ENCODE results near the gene KIF21A.
A peak's percentile ranks its signal among the peaks of the same experiment; 100 is the strongest.

The KIF21A gene

DNA sequence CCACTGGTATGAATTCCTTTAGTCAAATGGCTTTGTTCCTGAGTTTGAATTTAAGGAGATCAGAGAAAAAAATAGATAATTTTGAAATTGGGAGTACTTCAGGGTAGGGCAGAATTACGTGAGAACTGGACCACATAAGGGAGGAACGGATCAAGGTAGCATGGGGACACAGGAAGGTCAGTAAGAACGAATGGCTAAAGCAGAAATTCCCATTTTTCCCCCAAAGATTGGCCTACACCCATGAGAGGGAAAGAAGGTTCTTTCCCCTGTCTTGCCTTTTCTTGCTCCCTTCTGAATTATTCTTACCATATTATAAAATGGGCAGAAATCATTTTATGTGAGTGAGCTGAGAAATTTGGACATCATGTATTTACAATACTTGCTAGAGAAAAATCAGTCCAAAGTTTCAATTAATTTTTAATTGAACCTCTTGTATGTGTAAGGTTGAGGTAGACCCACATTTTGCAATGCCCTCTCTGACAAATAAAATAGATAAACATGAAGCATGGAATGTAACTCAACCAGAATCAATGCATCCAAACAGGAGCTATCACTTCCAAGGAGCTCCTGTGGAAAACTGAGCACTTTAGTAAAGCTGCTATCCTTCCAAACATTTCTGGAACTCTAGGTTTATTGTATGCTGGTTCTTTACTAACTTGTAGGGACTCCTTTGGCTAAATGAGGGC lies 93.8 kb downstream of the KIF21A start:
- ChIA-PET CTCF (interaction anchor here (1.2 to 1.7 kb wide), 3 partner anchors 11 to 27 kb away, joined by 3 to 4 read pairs (median 4); no protein-coding TSS in a partner anchor), POLR2A (no interaction called here)
- TF ChIP-seq, protein P1, sequence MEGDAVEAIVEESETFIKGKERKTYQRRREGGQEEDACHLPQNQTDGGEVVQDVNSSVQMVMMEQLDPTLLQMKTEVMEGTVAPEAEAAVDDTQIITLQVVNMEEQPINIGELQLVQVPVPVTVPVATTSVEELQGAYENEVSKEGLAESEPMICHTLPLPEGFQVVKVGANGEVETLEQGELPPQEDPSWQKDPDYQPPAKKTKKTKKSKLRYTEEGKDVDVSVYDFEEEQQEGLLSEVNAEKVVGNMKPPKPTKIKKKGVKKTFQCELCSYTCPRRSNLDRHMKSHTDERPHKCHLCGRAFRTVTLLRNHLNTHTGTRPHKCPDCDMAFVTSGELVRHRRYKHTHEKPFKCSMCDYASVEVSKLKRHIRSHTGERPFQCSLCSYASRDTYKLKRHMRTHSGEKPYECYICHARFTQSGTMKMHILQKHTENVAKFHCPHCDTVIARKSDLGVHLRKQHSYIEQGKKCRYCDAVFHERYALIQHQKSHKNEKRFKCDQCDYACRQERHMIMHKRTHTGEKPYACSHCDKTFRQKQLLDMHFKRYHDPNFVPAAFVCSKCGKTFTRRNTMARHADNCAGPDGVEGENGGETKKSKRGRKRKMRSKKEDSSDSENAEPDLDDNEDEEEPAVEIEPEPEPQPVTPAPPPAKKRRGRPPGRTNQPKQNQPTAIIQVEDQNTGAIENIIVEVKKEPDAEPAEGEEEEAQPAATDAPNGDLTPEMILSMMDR (IDR thresholded peaks at IDR 0.05; ENCODE audit: control extremely low read depth, extremely low read depth, low read depth, missing control alignments): no peak
- DNase-seq (ENCODE audit: extremely low spot score): no peak

DNA sequence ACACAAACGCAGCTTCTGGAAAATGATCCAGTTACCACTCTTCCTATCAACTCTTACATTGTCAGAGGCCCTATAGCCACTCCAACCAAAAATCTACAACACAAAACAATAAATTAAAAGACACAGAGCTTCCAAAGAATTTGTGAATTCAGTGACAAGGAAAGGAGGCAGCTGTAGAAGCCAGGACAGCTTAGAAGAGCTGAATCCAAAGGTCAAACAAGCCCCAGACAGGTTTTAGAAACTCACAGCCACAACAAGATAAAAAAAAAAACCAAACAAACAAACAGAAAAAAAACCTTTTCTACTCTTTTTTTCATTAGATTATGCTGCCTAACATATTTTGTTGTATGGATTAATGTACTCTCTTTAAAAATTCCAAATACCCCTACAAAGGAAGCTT lies 94.4 kb downstream of the KIF21A start:
- TF ChIP-seq, protein P1 (IDR thresholded peaks at IDR 0.05; ENCODE audit: control extremely low read depth, extremely low read depth, low read depth, missing control alignments): no peak
- POLR2A ChIA-PET: no interaction called here
- CTCF ChIA-PET: interaction anchor here (0.8 to 1.5 kb wide), 4 partner anchors 10 to 34 kb away, joined by 3 to 4 read pairs (median 3); no protein-coding TSS in a partner anchor
- no peak for DNase-seq (ENCODE audit: extremely low spot score)

DNA sequence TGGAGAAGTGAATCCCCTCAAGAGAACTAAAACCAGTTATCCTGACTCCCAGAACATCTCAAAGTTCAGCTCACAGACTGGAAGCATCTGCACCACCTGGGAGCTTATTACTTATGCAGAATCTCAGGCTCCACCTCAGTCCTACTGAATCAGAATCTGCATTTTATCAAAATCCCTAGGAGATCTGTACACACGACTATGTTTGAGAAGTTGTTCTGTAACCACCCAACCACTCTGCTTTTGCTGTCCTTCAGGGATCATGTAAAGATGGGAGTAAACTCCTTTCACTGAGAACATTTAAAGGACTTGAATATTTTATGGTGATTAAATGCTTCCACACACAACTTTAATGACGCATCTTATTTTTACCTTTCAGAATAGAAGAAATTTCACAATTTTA lies 98.0 kb downstream of the KIF21A start:
- POLR2A ChIA-PET: no interaction called here
- DNase-seq (ENCODE audit: extremely low spot score): no peak
- TF ChIP-seq, protein P1 (IDR thresholded peaks at IDR 0.05; ENCODE audit: control extremely low read depth, extremely low read depth, low read depth, missing control alignments): no peak
- CTCF ChIA-PET: no interaction called here

DNA sequence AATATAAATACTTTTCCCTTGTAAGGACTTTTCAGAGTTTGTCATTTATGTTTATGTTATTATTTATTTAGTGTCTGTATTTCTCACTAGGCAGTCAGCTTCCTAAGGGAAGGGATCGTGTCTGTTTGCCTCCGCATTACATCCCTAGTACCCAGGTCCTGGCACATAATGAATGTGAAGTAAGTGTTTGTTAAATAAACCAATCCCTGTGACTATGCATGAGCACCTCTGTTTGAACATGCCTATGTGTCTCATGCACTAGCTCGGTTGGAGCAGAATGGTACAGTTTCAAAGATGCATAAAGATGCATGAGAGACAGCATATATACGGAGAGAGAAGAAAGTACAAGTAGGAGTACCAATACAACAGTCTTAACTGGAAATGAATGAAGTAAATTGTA lies 99.3 kb downstream of the KIF21A start:
- TF ChIP-seq, protein P1 (IDR thresholded peaks at IDR 0.05; ENCODE audit: control extremely low read depth, extremely low read depth, low read depth, missing control alignments): no peak
- CTCF ChIA-PET: interaction anchor here (1.1 to 1.4 kb wide), 4 partner anchors 18 to 98 kb away, joined by 3 read pairs; no protein-coding TSS in a partner anchor
- no peak for DNase-seq (ENCODE audit: extremely low spot score)
- POLR2A ChIA-PET: no interaction called here

DNA sequence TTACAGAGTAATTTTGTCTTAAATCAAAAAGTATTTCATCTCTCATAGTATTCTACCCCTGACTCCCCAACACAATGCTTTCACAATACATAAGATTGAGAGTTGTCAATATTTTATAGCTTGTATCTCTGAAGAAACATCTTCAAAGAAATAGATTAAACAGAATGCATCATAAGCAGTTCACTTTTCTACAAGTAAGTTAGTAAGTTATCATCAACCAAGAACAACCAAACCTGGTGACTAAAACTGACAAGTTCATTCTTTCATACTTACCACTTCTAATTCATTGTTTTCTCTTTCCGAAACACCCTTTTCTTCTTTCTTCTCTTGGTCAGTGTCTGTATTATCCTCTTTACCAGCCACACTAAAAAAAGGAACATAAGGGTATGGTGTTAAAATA lies 101.2 kb downstream of the KIF21A start:
- ChIA-PET POLR2A (no interaction called here), CTCF (interaction anchor here (0.9 to 2.3 kb wide), 5 partner anchors 9 to 278 kb away, joined by 3 to 6 read pairs (median 4); partner anchors contain the start of gene ABCD2)
- TF ChIP-seq, protein P1 (IDR thresholded peaks at IDR 0.05; ENCODE audit: control extremely low read depth, extremely low read depth, low read depth, missing control alignments): no peak
- no peak for DNase-seq (ENCODE audit: extremely low spot score)

DNA sequence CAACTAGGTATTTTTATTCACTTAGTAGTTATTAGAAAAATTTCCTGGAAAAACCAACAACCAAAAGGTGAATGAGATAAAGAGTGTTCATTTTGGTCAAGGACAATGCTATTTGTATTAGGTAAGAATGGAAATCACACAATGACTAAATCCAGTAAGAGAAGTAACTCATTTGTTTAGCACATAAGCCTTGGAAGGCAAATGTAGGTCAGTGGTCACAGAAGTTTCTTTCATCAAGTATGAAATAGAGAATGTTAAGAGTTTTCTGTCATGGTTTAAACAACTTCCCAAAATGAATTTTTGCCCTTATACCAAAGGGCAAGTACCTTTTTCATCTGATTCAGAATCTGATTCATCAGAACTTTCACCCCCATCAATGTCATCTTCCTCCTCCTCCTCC lies 101.7 kb downstream of the KIF21A start:
- POLR2A ChIA-PET: no interaction called here
- peak; percentile 12 for DNase-seq (ENCODE audit: extremely low spot score)
- TF ChIP-seq, protein P1 (IDR thresholded peaks at IDR 0.05; ENCODE audit: control extremely low read depth, extremely low read depth, low read depth, missing control alignments): no peak
- CTCF ChIA-PET: interaction anchor here (0.9 to 2.3 kb wide), 3 partner anchors 13 to 259 kb away, joined by 4 to 6 read pairs (median 5); no protein-coding TSS in a partner anchor
